B cell (primary cell): ENCODE data around the gene CYB561D1.

ENCODE experiments used
- CTCF ChIP-seq: fragments of 200-600 bp; IDR thresholded peaks from one replicate; pipeline ENCODE4 v1.8.0; 2022; ENCODE audit warnings: antibody characterized with exemption, mild to moderate bottlenecking
- EZH2 ChIP-seq: IDR thresholded peaks from 2 replicates; pipeline ENCODE4 v1.6.1; 2012; ENCODE audit warnings: borderline replicate concordance, low read depth, mild to moderate bottlenecking, moderate library complexity, low read length; ENCODE audit not compliant: insufficient read depth, poor library complexity, severe bottlenecking

GRCh38 chr1:109492779-109493178 is 1.1 kb upstream of the CYB561D1 start:
- TF ChIP-seq CTCF, result no peak
- TF ChIP-seq EZH2, result no peak
